Fibroblast of lung (primary cell): ENCODE data around the gene TOPAZ1.

ENCODE experiments used
- CTCF ChIP-seq, 2 donors: IDR thresholded peaks in 1 of 2; conservative IDR thresholded peaks in 1 of 2; 1 replicate in 1 of 2; 2 replicates in 1 of 2; pipeline ENCODE4 v1.5.1; 2011 to 2012; ENCODE audit warnings: low read length in 2 of 2, control low read depth in 1 of 2, inconsistent platforms in 1 of 2, low read depth in 1 of 2, mild to moderate bottlenecking in 1 of 2
- EZH2 ChIP-seq: IDR thresholded peaks from 2 replicates; pipeline ENCODE4 v1.5.1; 2012; ENCODE audit warnings: low read length, control low read depth, mild to moderate bottlenecking; ENCODE audit errors: missing control alignments

DNA sequence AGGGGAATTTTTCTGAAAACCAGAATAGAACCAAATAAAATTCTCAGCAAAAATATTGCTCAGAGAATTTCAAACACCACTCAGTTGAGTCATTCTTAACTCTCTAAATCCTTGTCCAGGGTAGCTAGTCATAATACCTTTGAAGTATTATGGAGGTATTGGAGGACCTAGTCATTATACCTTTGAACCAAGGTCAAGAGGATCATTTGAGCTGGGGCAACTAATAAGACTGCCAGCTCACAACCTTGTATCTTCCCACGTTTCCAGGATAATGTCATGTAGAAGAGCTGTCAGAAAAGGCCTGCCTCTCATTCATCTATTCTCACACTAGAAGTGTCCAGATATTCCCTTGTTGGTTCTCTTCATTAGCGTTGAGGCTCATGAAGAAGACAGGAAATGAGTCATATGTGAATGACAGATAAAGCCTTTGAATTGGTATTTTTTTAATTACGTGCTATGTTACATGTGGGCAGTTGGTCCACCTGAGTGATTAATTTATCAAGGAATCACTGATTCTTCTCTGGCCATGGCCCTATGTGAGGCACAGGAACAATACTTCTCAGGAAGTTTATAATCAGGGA lies 48.3 kb downstream of the TOPAZ1 start:
- TF ChIP-seq CTCF (conservative IDR thresholded peaks at IDR 0.05 in 1 of 2, IDR thresholded peaks at IDR 0.05 in 1 of 2; ENCODE audit: low read depth in 1 of 2, low read length in 2 of 2) (no peak), EZH2 (no peak)
